ENCODE measurements around the gene GIMAP8. TPM values are rescaled to one million over a fixed set of nuclear protein-coding genes. Genes with fewer than 3 reads are reported as not detected.

GIMAP8 gene
- total RNA-seq, 2 donors from 2014 or later, result not detected

DNA sequence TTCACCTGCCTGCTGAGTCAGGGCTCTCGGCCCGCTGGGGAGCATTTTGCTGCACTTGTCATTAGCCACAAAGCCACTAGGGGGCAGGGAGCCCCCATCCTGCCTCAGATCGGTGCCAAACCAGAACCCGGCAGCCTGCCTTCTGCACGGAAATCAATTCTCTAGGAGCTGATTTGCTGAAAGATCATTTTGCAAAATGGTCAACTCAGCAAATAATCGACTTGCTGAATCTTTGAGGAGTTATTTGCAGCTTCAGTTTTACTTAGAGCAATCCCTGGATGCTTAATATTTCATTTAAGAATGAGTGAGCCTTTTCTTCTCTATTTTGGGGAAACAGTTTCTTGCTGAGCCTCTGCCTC is 1.7 kb upstream of the GIMAP8 start:
- no peak overlapping the region for H3K9ac ChIP-seq (ENCODE audit: extremely low read depth, low read length, poor library complexity, severe bottlenecking)
- peaks cover 20% of the 10 kb centered on the region for H3K27me3 ChIP-seq (ENCODE audit: control insufficient read depth, insufficient read depth, low read length, poor library complexity, severe bottlenecking)
- Mint-ChIP-seq H3K4me3 (no peak overlapping the region), H3K9me3 (no peaks in the 10 kb centered on the region), H3K27me3 (ENCODE audit: insufficient read depth) (peaks cover 59% of the 10 kb centered on the region), H3K27ac (no peak overlapping the region), H3K36me3 (ENCODE audit: low read depth) (no peaks in the 10 kb centered on the region), H3K4me1 (no peaks in the 10 kb centered on the region)
- no peak overlapping the region for H3K4me3 ChIP-seq (ENCODE audit: low read length)
- DNase-seq, result peak; percentile 92
- no peaks in the 10 kb centered on the region for H3K4me1 ChIP-seq (ENCODE audit: control insufficient read depth, insufficient read depth, low read length)
- WGBS, 2 experiments (ENCODE audit: insufficient coverage in 1 of 2, insufficient read length in 1 of 2), result 10 to 11% methylated on average over 6 of the region's 6 CpGs
- TF ChIP-seq, protein P1, sequence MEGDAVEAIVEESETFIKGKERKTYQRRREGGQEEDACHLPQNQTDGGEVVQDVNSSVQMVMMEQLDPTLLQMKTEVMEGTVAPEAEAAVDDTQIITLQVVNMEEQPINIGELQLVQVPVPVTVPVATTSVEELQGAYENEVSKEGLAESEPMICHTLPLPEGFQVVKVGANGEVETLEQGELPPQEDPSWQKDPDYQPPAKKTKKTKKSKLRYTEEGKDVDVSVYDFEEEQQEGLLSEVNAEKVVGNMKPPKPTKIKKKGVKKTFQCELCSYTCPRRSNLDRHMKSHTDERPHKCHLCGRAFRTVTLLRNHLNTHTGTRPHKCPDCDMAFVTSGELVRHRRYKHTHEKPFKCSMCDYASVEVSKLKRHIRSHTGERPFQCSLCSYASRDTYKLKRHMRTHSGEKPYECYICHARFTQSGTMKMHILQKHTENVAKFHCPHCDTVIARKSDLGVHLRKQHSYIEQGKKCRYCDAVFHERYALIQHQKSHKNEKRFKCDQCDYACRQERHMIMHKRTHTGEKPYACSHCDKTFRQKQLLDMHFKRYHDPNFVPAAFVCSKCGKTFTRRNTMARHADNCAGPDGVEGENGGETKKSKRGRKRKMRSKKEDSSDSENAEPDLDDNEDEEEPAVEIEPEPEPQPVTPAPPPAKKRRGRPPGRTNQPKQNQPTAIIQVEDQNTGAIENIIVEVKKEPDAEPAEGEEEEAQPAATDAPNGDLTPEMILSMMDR (conservative IDR thresholded peaks at IDR 0.05), result peak; percentile 93
- no peaks in the 10 kb centered on the region for H3K36me3 ChIP-seq (ENCODE audit: control insufficient read depth, insufficient read depth, low read length)
- no peaks in the 10 kb centered on the region for H3K9me3 ChIP-seq (ENCODE audit: control insufficient read depth, low read length)
- H3K27ac ChIP-seq (ENCODE audit: low read depth, low read length), result no peak overlapping the region

DNA sequence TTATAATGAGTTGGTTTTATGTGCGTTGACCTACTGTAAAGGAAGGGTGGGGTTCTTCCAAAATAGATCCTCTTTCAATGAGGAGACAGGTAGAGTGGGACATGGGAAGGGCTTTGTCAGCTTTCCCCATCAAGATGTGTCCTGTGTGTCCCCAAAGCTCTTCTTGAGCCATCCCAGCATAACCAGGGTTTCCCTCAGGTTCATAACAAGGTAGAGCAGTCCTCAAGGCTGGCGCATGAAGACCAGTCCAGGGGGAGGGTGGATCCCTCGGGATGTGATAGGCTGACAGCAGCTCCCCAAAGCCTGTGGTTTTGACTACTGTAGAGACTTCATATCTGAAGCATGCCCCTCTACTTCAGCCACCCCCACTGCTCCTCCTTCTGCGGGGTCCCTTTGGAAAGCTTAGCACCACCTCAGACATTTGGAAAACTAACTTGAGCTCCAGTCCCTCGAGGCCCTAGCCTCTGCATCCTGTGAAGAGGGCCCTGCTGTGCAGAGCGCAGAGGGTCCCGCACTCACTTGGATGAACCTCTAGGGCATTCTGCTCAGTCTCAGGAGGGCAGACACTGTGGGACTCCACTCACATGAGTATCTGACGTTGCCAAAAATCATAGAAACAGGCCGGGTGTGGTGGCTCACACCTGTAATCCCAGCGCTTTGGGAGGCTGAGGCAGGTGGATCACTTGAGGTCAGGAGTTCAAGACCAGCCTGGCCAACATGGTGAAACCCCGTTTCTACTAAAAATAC is 1.1 kb upstream of the GIMAP8 start:
- no peaks in the 10 kb centered on the region for H3K36me3 Mint-ChIP-seq (ENCODE audit: low read depth)
- Histone ChIP-seq H3K4me1 (ENCODE audit: control insufficient read depth, insufficient read depth, low read length) (no peaks in the 10 kb centered on the region), H3K36me3 (ENCODE audit: control insufficient read depth, insufficient read depth, low read length) (no peaks in the 10 kb centered on the region), H3K9me3 (ENCODE audit: control insufficient read depth, low read length) (no peaks in the 10 kb centered on the region), H3K4me3 (ENCODE audit: low read length) (no peak overlapping the region), H3K27ac (ENCODE audit: low read depth, low read length) (no peak overlapping the region), H3K27me3 (ENCODE audit: control insufficient read depth, insufficient read depth, low read length, poor library complexity, severe bottlenecking) (peaks cover 20% of the 10 kb centered on the region), H3K9ac (ENCODE audit: extremely low read depth, low read length, poor library complexity, severe bottlenecking) (no peak overlapping the region)
- H3K27me3 Mint-ChIP-seq (ENCODE audit: insufficient read depth), result peaks cover 63% of the 10 kb centered on the region
- no peaks in the 10 kb centered on the region for H3K4me1 Mint-ChIP-seq
- no peak for DNase-seq
- H3K4me3 Mint-ChIP-seq, result no peak overlapping the region
- TF ChIP-seq, protein P1 (conservative IDR thresholded peaks at IDR 0.05), result no peak
- no peaks in the 10 kb centered on the region for H3K9me3 Mint-ChIP-seq
- 84 to 85% methylated on average over 5 to 11 of the region's 11 CpGs for WGBS, 2 experiments (ENCODE audit: insufficient coverage in 1 of 2, insufficient read length in 1 of 2)
- no peak overlapping the region for H3K27ac Mint-ChIP-seq

DNA sequence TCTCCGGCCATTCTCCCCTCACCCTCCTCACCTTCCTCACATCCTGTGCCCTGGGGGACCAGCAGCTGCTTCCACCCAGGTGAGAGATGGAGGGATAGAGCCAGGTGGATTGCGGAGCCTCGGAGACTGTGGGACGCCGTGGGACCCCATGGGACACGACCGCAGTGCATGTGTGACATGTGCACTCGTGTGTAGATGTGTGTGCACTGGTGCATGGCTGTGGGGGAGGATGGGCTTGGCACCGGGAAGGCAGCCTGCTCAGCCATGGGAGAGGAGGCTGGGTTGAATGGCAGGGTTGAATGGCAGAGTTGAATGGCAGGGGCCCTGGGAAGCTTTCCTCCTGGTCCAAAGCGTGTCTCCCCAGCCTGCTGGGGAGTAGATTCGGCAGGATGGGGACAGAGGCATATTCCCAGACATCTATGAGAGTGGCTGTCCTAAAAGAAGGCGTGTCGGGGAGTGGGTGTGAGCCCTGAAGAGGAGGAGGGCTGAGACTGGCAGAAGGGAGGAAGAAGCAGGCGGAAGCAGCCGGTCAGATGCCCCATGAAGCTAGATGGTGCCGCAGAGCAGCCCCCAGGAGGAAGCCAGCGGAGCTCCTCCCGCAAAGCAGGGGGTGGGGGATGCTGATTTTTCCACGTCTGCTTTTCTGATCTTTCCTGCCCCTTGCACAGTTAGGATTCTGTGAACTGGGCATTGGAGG is 815 bp downstream of the GIMAP8 start:
- Mint-ChIP-seq H3K4me1 (no peaks in the 10 kb centered on the region), H3K9me3 (peaks cover 6% of the 10 kb centered on the region), H3K27ac (no peak overlapping the region), H3K36me3 (ENCODE audit: low read depth) (no peaks in the 10 kb centered on the region), H3K4me3 (no peak overlapping the region), H3K27me3 (ENCODE audit: insufficient read depth) (peaks cover 73% of the 10 kb centered on the region)
- no peak overlapping the region for H3K9ac ChIP-seq (ENCODE audit: extremely low read depth, low read length, poor library complexity, severe bottlenecking)
- TF ChIP-seq, protein P1 (conservative IDR thresholded peaks at IDR 0.05), result no peak
- H3K36me3 ChIP-seq (ENCODE audit: control insufficient read depth, insufficient read depth, low read length), result no peaks in the 10 kb centered on the region
- no peaks in the 10 kb centered on the region for H3K4me1 ChIP-seq (ENCODE audit: control insufficient read depth, insufficient read depth, low read length)
- 80 to 84% methylated on average over 6 to 19 of the region's 19 CpGs for WGBS, 2 experiments (ENCODE audit: insufficient coverage in 1 of 2, insufficient read length in 1 of 2)
- peaks cover 20% of the 10 kb centered on the region for H3K27me3 ChIP-seq (ENCODE audit: control insufficient read depth, insufficient read depth, low read length, poor library complexity, severe bottlenecking)
- no peak overlapping the region for H3K4me3 ChIP-seq (ENCODE audit: low read length)
- H3K9me3 ChIP-seq (ENCODE audit: control insufficient read depth, low read length), result peaks cover 6% of the 10 kb centered on the region
- DNase-seq, result peak; percentile 36
- no peak overlapping the region for H3K27ac ChIP-seq (ENCODE audit: low read depth, low read length)
